Measurements from ENCODE around the gene ZFHX2.

ZFHX2 gene

GRCh38 chr14:23550131-23550811, 1.3 kb downstream of the ZFHX2 start:
- TF ChIP-seq FOXP2 (optimal IDR thresholded peaks at IDR 0.05; ENCODE audit: borderline replicate concordance, extremely low read depth, extremely low read length, insufficient read depth) (no peak), SIN3A (IDR thresholded peaks at IDR 0.05; ENCODE audit: borderline replicate concordance, insufficient read depth, low read length) (no peak), POLR2AphosphoS5 (IDR thresholded peaks at IDR 0.05; ENCODE audit: low read depth, low read length) (no peak), TAF1 (IDR thresholded peaks at IDR 0.05; ENCODE audit: borderline replicate concordance, insufficient read depth, low read length) (no peak), REST (IDR thresholded peaks at IDR 0.05; ENCODE audit: insufficient read depth in 1 of 2, low read depth in 2 of 2, low read length in 2 of 2) (no peak)

GRCh38 chr14:23548351-23549318, 2.9 kb downstream of the ZFHX2 start:
- no peak for TF ChIP-seq TAF1 (IDR thresholded peaks at IDR 0.05; ENCODE audit: borderline replicate concordance, insufficient read depth, low read length)
- no peak for TF ChIP-seq SIN3A (IDR thresholded peaks at IDR 0.05; ENCODE audit: borderline replicate concordance, insufficient read depth, low read length)
- no peak for TF ChIP-seq FOXP2 (optimal IDR thresholded peaks at IDR 0.05; ENCODE audit: borderline replicate concordance, extremely low read depth, extremely low read length, insufficient read depth)
- no peak for TF ChIP-seq REST (IDR thresholded peaks at IDR 0.05; ENCODE audit: insufficient read depth in 1 of 2, low read depth in 2 of 2, low read length in 2 of 2)
- no peak for TF ChIP-seq POLR2AphosphoS5 (IDR thresholded peaks at IDR 0.05; ENCODE audit: low read depth, low read length)

- TF ChIP-seq POLR2AphosphoS5 (IDR thresholded peaks at IDR 0.05; ENCODE audit: low read depth, low read length) (no peak), REST (IDR thresholded peaks at IDR 0.05; ENCODE audit: insufficient read depth in 1 of 2, low read depth in 2 of 2, low read length in 2 of 2) (no peak), SIN3A (IDR thresholded peaks at IDR 0.05; ENCODE audit: borderline replicate concordance, insufficient read depth, low read length) (no peak), FOXP2 (optimal IDR thresholded peaks at IDR 0.05; ENCODE audit: borderline replicate concordance, extremely low read depth, extremely low read length, insufficient read depth) (no peak), TAF1 (IDR thresholded peaks at IDR 0.05; ENCODE audit: borderline replicate concordance, insufficient read depth, low read length) (no peak)
These were observed 3.6 kb downstream of the ZFHX2 start for GRCh38 chr14:23547924-23548323.

- no peak for TF ChIP-seq REST (IDR thresholded peaks at IDR 0.05; ENCODE audit: insufficient read depth in 1 of 2, low read depth in 2 of 2, low read length in 2 of 2)
- TF ChIP-seq POLR2AphosphoS5 (IDR thresholded peaks at IDR 0.05; ENCODE audit: low read depth, low read length), result no peak
- TF ChIP-seq FOXP2 (optimal IDR thresholded peaks at IDR 0.05; ENCODE audit: borderline replicate concordance, extremely low read depth, extremely low read length, insufficient read depth), result no peak
- no peak for TF ChIP-seq SIN3A (IDR thresholded peaks at IDR 0.05; ENCODE audit: borderline replicate concordance, insufficient read depth, low read length)
- TF ChIP-seq TAF1 (IDR thresholded peaks at IDR 0.05; ENCODE audit: borderline replicate concordance, insufficient read depth, low read length), result no peak
These were observed 5.0 kb downstream of the ZFHX2 start for GRCh38 chr14:23546450-23547035.
